RPMI8226 (cell line): ENCODE results near the gene TRPC4.

Experiments
- DNase-seq: peaks from one replicate; pipeline ENCODE4 v3.0.0-alpha.2; 2015

Gene TRPC4

GRCh38 chr13:37709318-37709717 lies 160.3 kb downstream of the TRPC4 start:
- DNase-seq: no peak

GRCh38 chr13:37707739-37708500 lies 161.7 kb downstream of the TRPC4 start:
- no peak for DNase-seq

- DNase-seq: no peak
Measured at GRCh38 chr13:37706041-37706440, 163.5 kb downstream of the TRPC4 start.

GRCh38 chr13:37701972-37702371 lies 167.6 kb downstream of the TRPC4 start:
- DNase-seq: no peak

GRCh38 chr13:37701306-37701705 lies 168.3 kb downstream of the TRPC4 start:
- no peak for DNase-seq

- no peak for DNase-seq
Measured at GRCh38 chr13:37700887-37701286, 168.7 kb downstream of the TRPC4 start.

- DNase-seq: no peak
Measured at GRCh38 chr13:37695200-37695599, 174.4 kb downstream of the TRPC4 start.

GRCh38 chr13:37690361-37690760 lies 179.2 kb downstream of the TRPC4 start:
- no peak for DNase-seq

- DNase-seq: no peak
Measured at GRCh38 chr13:37686501-37686900, 183.1 kb downstream of the TRPC4 start.

- DNase-seq: no peak
Measured at GRCh38 chr13:37685206-37685605, 184.4 kb downstream of the TRPC4 start.

- DNase-seq: no peak
Measured at GRCh38 chr13:37682496-37682895, 187.1 kb downstream of the TRPC4 start.

- no peak for DNase-seq
Measured at GRCh38 chr13:37681281-37682032, 188.1 kb downstream of the TRPC4 start.

GRCh38 chr13:37680137-37680536 lies 189.4 kb downstream of the TRPC4 start:
- DNase-seq: no peak

GRCh38 chr13:37679043-37679442 lies 190.5 kb downstream of the TRPC4 start:
- DNase-seq: no peak

- DNase-seq: no peak
Measured at GRCh38 chr13:37669845-37670244, 199.7 kb downstream of the TRPC4 start.

- no peak for DNase-seq
Measured at GRCh38 chr13:37667702-37668101, 201.9 kb downstream of the TRPC4 start.

GRCh38 chr13:37666036-37666435 lies 203.5 kb downstream of the TRPC4 start:
- DNase-seq: no peak

GRCh38 chr13:37665420-37665819 lies 204.2 kb downstream of the TRPC4 start:
- no peak for DNase-seq

GRCh38 chr13:37663724-37664123 lies 205.8 kb downstream of the TRPC4 start:
- DNase-seq: no peak

- DNase-seq: no peak
Measured at GRCh38 chr13:37662624-37663023, 206.9 kb downstream of the TRPC4 start.

GRCh38 chr13:37657956-37658355 lies 211.6 kb downstream of the TRPC4 start:
- DNase-seq: no peak

GRCh38 chr13:37657134-37657533 lies 212.4 kb downstream of the TRPC4 start:
- no peak for DNase-seq

GRCh38 chr13:37656247-37656940 lies 213.2 kb downstream of the TRPC4 start:
- DNase-seq: no peak

- DNase-seq: no peak
Measured at GRCh38 chr13:37652596-37652995, 217.0 kb downstream of the TRPC4 start.
